GM18951 (cell line): ENCODE data around the gene CHPT1.

Experiments used
- POLR2A ChIP-seq: IDR thresholded peaks from 4 replicates; pipeline ENCODE4 v1.6.1; 2011; ENCODE audit warnings: mild to moderate bottlenecking; ENCODE audit not compliant: insufficient read length, insufficient read depth; ENCODE audit errors: extremely low read depth
- in situ Hi-C: fragments of 300-500 bp; cut with MboI; formaldehyde crosslinking; loops from one replicate; pipeline ENCODE4 v1.12.0; 2022; ENCODE audit warnings: low sequenced_read_pairs, mixed read lengths, inconsistent platforms; ENCODE audit not compliant: unreplicated experiment

The CHPT1 gene

DNA sequence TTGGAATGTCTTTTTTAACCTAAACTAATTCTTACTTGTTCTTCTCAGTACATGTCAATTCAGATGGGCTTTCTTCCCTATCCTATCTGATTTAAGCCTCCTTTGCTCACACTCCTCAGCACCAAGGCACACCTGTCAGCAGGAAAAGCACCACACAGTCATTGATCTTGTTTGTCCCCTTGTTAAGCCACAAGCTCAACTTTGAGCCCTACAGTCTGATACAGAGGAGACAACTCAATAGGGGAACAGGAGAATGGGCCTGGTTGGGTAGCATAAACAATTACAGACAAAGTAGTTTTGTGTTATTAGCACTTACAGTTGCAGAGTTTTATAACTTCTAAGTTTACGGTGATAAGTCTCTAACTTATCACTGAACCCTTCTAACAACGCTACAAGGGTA is 71.3 kb downstream of the CHPT1 start:
- TF ChIP-seq POLR2A: no peak
- in situ Hi-C loops: loop anchor here (10.0 kb wide), 1 partner anchor 354 kb away; no protein-coding TSS in a partner anchor

GRCh38 chr12:101769865-101770264 is 72.4 kb downstream of the CHPT1 start:
- in situ Hi-C loops: loop anchor here (10.0 kb wide), 2 partner anchors 65 to 355 kb away; partner anchors contain the start of gene GNPTAB
- TF ChIP-seq POLR2A: no peak

- TF ChIP-seq POLR2A: no peak
These were observed 74.8 kb downstream of the CHPT1 start for GRCh38 chr12:101772012-101772775.

DNA sequence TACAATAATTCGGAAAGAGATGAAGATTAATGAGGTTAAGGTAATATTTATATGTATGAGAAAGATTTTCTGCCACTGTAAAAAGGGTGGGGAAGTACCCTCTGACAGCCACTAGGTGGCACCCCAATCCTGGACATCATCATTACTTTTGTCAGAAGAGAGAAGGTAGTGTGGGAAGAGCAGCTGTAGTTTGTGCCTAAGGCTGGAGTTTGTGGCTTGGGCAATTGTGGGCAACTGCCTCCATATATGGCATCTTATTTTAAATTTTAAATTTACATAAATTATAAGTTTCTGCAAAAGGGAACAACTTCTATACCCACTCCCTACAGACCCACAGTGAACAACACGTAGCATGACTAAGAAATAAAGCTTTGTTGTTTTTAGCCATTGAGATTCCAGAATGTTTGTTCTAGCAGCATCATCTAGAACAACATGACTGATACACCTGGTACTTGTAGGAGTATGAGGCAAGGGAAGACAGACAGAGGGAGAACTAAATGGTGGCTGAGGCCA is 76.3 kb downstream of the CHPT1 start:
- in situ Hi-C loops: loop anchor here (10.0 kb wide), 1 partner anchor 61 kb away; the partner anchor contains the start of gene GNPTAB
- TF ChIP-seq POLR2A: no peak

More at GRCh38 chr12:101772012-101772775, 74.8 kb downstream of the CHPT1 start:
- in situ Hi-C loops: loop anchor here (10.0 kb wide), 1 partner anchor 63 kb away; the partner anchor contains the start of gene GNPTAB

- in situ Hi-C loops: loop anchor here (10.0 kb wide), 1 partner anchor 59 kb away; the partner anchor contains the start of gene GNPTAB
- no peak for TF ChIP-seq POLR2A
These were observed 78.4 kb downstream of the CHPT1 start for GRCh38 chr12:101775816-101776215.

DNA sequence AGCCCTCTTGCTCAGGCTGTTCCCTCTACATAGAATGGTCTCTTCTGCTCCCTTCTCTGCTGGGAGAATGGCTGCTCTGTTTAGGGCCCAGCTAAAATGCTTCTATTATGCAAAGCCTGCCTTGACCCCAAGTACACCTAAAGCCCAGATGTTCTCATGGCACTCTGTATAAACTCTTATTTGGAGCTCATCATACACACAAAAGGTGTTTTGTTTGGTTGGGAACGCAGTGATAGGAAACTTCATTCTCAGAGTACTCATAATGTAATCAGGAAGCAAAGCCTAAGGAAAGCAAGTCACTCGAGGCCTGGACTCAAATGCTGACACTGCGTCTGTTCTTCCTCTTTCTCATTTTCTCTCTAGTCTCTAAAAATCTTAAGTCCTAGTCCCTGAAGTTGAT is 80.0 kb downstream of the CHPT1 start:
- no peak for TF ChIP-seq POLR2A
- in situ Hi-C loops: loop anchor here (10.0 kb wide), 1 partner anchor 57 kb away; the partner anchor contains the start of gene GNPTAB

- TF ChIP-seq POLR2A: no peak
- in situ Hi-C loops: loop anchor here (10.0 kb wide), 1 partner anchor 57 kb away; the partner anchor contains the start of gene GNPTAB
These were observed 80.5 kb downstream of the CHPT1 start for GRCh38 chr12:101777978-101778377.
